Stimulated activated CD4-positive, alpha-beta T cell treated with anti-CD3 and anti-CD28 coated beads, Interleukin-1b, Interleukin-23, amount 100 ng/mL, for 48 hours (primary cell): Measurements from ENCODE around the gene ALPL.

ENCODE experiments used
- DNase-seq: peaks from one replicate; pipeline ENCODE4 v3.0.0-alpha.2; 2020

ALPL gene

GRCh38 chr1:21584096-21584495, 74.9 kb downstream of the ALPL start:
- DNase-seq: no peak

- no peak for DNase-seq
Observed at GRCh38 chr1:21585037-21585436, 75.8 kb downstream of the ALPL start.

- no peak for DNase-seq
Observed at GRCh38 chr1:21586222-21586621, 77.0 kb downstream of the ALPL start.

DNA sequence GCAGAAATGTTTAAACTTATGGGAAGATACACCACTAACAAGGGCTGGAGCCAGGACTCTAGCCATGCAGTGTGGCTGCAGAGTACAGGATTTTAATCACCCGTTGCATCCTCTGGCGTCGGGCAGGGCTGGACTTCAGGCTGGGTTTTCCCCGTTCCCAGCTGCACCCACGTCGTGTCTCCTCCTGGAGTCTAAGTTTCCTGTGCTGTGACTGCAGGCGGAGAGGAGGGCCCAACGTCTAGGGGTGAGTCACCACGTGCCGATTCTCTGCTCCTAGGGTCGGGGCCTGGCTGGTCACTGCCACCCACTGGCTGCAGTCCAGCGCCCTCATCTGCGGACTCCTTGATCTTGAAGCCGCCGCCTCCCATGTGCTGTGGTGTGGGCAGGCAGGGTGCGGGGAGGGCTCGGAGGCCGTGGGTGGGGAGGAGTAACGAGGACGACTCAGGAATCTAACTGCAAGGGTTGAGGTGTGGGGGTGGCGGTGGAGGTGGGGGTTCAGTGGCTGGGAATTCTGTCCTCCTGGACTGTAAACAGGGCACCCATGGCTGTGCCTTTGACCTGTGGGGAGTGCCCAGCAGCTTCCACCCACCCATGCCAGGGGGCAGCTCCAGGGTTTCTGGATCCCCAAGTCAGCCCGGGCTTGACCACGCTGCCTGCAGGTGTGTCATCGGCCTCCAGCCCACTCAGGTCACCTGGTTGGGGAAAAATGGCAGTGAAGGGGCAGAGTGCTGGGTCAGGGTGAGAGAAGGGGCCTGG, 77.8 kb downstream of the ALPL start:
- DNase-seq: no peak

- DNase-seq: no peak
Observed at GRCh38 chr1:21587602-21587953, 78.4 kb downstream of the ALPL start.

DNA sequence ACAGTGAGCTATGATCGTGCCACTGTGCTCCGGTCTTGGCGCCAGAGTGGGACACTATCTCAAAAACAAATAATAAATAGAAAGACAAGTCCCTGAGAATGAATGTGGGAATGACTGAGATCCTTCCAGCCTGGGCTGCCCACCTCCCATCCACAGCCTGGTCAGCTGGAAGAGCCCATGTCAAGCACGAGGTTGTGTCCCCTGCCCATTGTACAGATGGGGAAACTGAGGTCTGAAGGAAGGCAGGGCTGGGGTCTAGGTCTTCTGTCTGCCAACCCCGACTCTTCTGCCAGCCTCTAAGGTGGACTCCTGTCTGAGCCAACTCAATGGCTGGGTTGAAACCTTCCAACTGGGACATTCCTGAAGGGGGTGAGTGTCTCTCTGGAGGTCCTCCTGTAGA, 80.4 kb downstream of the ALPL start:
- no peak for DNase-seq

GRCh38 chr1:21590126-21590880, 81.1 kb downstream of the ALPL start:
- no peak for DNase-seq

DNA sequence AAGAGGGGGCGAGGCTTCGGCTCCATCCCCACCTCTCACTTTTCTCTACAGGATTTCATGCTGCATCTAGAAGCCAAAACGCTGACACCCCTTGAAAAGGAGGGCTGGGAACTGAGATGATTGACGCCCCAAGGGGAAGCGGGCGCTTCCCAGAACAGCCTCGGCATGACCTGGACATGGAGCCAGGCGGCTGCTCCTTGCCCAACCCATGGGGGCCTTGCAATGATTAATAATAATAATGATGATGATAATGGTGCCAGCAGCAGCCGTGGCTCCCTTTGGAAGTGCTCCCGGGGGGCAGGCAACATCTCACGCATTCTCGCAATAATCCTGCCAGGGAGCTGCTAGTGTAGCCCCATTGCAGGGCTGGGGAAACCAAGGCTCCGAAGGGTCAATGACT, 81.7 kb downstream of the ALPL start:
- no peak for DNase-seq

DNA sequence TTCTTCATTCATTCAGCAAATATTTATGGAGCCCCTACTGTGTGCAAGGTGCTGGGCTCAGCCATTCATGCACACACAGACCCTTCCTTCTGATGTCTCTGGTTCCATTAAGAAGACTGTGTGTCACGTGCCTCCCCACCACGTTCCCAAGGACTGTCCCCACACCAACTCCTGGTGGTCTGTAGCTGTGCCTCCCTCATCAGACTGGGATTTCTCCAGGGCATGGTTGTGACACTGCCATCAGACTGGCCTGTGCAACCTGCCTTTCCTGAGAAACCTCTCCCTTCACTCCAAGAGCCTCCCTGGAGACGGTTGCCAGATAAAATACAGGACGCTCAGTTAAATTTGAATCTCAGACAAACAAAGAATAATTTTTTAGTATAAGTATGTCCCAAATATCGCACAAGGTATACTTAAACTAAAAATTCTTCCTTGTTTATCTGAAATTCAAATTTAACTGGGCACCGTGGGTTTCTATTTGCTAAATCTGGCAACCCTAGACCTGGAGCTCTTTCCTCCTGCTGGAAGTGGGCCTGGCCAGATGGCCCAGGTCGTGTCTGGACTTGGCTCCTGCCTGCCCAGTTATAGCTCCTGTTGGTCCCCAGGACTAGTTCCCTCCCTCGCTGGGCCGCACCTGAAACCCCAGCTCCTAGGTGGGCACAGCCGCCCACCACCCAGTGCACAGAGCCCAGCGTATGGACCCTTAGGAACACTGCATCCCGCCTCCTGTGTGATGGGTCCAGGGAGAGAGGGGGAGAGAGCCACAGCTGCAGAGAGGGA, 83.1 kb downstream of the ALPL start:
- no peak for DNase-seq

GRCh38 chr1:21593231-21593630, 84.0 kb downstream of the ALPL start:
- no peak for DNase-seq

DNA sequence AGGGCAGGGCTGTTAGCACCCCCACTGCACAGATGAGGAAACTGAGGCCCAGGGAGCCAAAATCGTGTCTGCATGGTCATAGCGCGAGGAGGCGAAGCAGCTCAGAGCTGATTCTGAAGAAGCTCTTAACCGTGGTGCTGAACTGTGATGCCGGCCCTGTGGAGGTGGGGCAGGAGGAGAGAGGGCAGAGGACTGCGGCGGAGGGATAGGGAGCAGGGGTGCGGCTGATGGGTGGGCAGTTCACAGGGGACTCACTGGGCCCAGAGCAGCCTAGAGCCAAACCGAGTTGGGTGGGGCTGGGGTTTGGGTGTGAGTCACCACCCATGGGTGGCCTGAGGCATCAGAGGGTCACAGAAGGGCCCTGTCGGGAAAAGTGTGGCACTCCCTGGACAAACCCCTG, 85.3 kb downstream of the ALPL start:
- DNase-seq: no peak

DNA sequence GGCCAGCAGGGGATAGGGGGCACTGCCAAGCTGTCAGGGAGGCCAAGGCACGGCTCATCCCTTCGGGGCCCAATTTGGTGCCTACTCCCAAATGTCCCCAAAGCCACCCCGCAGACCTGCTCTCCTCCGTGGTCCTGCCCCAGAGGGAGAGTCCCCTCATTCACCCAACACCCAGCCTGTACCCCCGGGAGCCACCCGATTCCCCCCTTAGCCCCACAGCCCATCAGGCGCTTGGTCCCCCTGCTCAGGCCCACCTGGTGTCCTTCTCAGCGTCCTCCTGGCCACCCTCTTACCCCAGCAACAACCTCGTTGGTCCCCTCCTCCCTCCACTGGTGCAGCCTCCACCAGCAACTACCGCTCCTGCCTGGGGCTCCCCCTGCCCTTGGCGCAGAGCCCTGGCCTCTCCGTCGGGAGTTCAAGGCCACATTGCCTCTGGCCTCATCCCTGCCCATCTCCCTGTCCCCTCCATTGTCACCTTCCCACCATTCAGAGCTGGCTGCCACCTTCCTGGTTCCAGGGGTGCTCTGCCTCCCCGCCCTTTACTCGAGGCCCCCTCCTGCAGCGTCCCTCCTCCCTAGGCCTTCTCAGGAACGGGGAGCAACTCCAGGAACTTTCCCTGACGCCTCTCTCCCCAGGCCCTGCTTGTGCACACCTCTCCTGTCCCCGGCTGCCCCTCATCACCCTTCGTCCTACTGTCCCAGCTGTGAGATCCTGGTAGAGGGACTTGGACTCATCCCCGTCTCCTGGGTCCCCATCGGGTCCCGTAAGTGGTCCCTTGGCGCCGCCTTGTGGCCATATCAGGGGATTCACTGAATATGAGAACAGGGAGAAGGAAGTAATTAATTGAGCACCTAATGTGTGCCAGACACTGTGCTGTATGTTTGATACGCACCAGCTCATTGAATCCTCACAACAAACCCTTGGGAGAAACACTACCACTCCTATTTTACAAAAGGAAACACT, 86.0 kb downstream of the ALPL start:
- peak; percentile 70 for DNase-seq

GRCh38 chr1:21596174-21596573, 87.0 kb downstream of the ALPL start:
- DNase-seq: no peak

DNA sequence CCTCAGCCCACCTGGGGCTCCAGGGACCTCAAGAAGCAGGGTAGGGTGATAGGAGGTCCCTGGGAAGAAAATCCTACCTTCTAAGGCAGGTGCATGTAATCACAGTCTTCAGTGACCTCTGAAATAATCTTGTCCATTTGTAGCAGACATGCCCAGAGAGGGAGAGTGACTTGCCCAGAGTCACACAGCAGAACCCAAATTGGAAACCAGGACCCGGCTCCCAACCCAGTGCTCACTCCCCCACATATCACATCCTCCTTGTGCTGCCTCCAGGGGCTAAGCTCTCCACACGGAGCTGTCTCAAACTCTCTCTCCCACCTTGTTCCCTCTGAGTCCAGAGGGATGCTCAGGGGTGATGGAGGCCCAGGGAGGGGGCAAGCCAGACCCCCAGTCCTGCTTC, 87.4 kb downstream of the ALPL start:
- no peak for DNase-seq

- no peak for DNase-seq
Observed at GRCh38 chr1:21597753-21598152, 88.5 kb downstream of the ALPL start.

- DNase-seq: no peak
Observed at GRCh38 chr1:21598417-21598816, 89.2 kb downstream of the ALPL start.

GRCh38 chr1:21598904-21599303, 89.7 kb downstream of the ALPL start:
- DNase-seq: no peak

- no peak for DNase-seq
Observed at GRCh38 chr1:21599402-21599801, 90.2 kb downstream of the ALPL start.

- DNase-seq: no peak
Observed at GRCh38 chr1:21601278-21602048, 92.2 kb downstream of the ALPL start.

- DNase-seq: no peak
Observed at GRCh38 chr1:21603177-21604138, 94.2 kb downstream of the ALPL start.
